Stimulated activated CD8-positive, alpha-beta memory T cell treated with anti-CD3 and anti-CD28 coated beads, Interleukin-4, amount 100 ng/mL, for 24 hours (primary cell): ENCODE measurements around the gene NPAS2.

Experiments used
- DNase-seq: peaks from one replicate; pipeline ENCODE4 v3.0.0-alpha.2; 2020; ENCODE audit warnings: low read depth

Gene NPAS2

DNA sequence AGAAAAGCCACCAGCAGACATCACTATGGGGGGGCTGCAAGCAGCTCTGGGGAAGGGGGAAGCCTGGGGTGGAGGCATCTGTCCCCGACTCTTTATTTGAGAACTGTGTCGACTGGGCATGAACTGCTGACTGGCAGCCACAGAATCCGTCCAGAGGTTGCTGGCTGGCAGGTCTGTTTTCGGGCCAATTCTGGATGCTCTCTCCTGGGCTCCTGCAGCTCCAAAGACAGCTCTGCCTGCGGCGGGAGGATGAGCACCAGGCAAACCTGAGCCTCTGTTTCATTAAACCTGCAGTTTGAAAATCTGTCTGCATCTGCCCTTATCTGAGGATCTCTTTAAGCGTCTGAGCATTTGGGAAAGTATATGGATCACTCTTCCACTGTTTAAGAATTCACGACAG is 147.8 kb downstream of the NPAS2 start:
- no peak for DNase-seq

GRCh38 chr2:100968146-100969145 is 148.5 kb downstream of the NPAS2 start:
- DNase-seq = no peak

DNA sequence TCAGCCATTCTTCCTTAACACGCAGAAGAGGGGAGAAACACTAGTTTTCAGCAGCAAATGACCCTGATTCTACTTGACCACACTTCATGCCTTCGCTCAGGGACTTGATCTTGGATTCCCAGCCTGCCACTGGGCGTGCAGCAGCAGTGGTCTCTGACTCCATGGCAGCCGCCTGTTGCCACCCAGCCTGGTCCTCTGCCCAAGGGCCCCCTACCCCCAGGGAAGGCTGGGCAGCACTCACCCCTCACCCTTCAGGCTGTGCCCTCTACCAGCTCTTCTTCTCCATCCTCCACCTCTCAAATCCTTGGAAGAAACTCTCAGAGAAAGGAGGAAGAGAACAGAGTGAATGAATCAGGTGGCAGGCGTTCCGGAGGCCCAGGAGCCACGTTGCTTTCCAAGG is 150.1 kb downstream of the NPAS2 start:
- DNase-seq = no peak

DNA sequence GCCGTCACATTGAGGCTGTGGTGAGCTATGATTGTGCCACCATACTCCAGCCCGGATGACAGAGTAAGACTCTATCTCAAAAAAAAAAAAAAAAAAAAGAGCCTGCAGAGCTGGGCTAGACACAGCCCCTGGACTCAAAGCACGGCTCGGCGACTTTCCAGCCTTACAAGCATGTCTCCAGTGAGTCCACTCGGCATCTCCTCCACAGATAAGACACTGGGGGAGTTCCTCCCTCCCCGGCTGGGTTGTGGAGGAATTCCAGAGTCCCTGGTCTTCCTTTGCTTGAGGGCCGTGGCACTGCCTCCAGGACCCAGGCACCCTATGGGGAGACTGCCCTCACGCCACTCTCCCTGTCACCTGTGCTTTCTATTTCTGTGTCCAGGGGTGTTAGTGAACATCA is 151.3 kb downstream of the NPAS2 start:
- DNase-seq = no peak

DNA sequence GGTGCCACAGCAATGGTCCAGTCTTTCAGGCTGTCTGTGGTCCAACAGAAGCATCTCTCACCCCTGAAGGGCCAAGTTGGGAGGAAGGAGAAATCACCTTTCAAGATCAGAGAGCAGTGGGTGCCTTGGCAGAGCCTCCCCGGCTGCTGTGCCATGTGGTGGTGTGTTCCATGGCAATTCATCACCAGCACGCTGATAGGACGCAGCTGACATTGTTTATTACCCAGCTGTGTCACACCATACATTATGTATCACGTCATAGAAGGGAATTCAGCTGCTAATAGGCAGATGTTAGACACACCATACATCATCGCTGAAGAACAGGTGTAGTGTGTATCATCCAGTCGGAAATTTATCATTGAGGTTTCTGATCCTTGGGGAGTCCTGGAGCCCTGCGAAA is 152.5 kb downstream of the NPAS2 start:
- no peak for DNase-seq

DNA sequence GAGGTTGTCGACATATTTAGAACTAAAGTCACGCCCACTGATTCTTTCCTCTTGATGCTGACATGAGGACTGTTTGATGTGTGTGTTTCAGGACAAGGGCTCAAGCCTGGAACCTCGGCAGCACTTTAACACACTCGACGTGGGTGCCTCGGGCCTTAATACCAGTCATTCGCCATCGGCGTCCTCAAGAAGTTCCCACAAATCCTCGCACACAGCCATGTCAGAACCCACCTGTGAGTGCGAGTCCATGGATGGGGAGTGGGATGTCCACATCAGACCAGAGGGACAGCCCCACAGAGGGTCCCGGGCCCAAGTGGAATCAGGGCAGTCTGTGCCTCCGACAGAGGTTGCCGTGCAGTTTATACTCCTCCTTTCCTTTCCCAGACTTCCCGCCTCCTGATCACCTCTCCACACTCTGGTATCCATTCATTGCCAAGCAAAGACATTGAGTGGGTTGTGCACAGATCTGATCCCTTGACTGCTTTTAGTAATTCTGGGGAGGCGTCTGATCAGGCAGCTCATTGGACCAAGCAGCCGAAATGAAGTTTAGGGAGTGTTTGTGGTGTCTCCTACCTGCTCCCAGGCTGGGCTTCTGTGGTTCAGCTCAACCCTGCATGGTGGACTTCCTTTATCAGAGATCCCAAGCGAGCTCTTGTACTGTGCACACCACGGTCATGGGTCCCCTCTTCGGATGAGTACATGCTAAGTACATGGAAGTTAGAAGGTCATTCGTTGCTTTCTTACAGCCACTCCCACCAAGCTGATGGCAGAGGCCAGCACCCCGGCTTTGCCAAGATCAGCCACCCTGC is 155.0 kb downstream of the NPAS2 start:
- no peak for DNase-seq

- DNase-seq = no peak
Measured at GRCh38 chr2:100975521-100975785, 155.5 kb downstream of the NPAS2 start.

DNA sequence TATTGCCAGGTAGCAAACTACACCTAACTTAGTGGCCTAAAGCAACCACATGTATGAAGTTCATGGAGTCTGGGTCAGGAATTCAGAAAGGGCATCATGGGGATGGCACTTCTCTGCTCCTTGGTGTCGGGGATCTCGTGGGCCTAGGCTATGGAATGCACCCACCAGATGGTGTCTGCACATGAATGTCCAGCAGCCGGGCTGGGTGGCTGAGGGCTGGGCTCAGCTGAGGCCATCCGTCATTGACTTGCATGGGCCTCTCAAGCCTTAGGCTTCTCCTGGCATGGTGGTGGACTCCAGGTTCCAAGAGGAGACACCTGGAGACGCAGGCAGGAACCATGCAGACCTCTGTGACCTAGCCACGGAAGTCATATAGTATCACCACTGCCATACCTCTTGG is 156.1 kb downstream of the NPAS2 start:
- DNase-seq = no peak

DNA sequence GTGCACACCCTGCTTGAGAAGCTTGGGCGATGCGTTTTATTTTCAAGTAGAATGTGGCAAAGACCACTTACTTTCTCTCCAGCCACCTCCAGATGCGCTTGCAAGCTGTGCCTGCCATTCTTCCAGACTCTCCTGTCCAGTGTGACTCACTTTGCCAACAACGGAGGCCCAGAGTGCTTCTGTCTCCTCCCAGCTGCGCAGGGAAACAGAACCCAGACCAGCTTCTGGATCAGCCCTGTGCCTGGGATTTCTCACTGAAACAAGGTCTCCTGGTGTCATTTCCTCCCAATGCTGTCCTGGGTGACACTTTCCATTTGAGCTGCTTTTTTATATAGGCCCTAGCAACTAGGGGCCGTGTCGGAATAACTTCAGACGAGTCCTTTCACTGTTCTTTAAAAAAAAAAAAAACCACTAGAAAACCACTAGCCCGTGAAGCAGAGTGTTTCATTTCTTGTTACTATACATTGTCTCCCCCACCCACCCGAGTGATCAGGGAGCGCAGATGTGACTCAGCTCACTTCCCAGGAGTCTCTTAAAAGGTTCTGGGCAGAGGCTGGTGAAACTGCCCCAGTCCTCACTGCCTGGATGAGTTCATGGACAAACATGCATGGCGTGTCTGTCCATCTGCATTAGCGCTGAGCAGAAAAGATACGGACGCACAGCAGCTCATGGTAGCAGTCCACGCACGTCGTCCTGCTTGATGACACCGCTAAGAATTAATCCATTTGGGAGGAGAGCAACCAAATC is 156.9 kb downstream of the NPAS2 start:
- DNase-seq = no peak

DNA sequence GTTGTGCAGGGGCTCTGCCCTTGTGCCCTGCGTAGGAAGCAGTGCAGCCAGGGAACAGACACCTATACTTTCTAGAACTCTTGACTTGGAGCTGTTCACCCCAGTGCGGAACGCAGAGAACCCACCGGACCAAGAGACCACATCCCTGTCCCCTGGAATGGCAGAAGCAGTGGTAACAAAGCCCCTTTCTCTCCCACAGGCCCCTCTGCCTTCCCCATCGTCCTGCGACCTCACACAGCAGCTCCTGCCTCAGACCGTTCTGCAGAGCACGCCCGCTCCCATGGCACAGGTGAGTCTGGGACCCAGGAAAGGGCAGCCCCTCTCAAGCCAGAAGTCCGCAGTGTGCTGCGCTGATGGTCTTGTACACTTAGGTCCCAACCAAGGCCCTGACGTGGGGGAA is 157.6 kb downstream of the NPAS2 start:
- no peak for DNase-seq

GRCh38 chr2:100978582-100979191 is 158.7 kb downstream of the NPAS2 start:
- DNase-seq = no peak

DNA sequence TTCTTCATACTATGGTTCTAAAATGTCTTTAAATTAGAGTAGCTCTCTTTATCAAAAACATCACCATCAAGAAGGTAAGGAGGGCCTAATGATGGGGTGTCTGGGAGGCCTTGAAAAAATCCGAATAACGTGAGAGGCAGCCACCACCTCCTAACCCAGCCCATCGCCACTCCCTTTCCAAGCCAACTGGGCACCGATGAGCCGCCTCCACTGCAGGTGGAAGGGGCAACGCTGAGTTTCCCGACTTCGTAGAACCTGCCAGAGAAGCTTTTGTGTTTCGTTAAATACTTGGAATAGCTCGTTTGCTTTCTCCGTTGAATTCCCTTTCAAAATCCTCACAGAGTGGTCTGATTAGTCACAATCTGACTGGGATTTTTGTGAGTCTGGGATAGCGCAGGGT is 160.1 kb downstream of the NPAS2 start:
- DNase-seq = no peak

DNA sequence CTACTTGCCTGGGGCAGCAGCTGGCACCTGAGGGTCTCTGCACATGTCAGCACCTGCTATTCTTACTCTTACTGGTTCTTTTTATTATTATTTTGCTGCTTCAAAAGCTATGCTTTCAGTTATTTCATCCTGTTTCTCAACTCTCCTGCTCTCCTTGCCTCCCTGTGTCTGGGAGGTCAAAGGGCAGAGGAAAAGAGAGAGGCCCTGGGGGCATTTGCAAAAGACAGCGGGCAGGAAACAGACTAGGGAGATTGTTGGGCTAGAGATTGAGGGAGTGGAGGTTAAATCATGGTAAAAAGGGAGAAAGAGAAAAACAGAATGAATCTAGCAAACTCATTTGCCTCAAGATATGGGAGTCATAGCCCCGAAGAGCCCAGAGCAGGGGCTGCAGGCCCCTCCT is 161.1 kb downstream of the NPAS2 start:
- DNase-seq = no peak

DNA sequence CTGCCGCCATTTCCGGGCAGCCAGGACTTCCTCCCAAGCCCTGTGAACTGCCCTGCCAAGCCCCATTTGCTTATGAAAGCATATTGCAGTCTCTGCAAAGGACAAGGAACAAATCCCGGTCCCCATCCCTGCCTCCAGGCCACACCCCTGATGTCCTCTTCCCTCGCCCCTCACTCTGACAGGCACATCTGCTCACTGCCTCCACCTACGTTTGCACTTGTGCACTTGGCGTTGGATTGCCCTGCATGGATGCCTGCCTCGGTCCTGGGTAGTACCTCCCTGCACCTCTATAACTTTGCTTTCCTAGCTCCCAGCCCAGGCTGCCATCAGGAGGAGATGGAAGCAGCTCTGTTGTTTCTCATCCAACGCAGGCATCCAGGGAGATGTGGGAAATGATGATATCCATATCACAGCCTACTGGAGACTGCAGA is 162.5 kb downstream of the NPAS2 start:
- DNase-seq = no peak

GRCh38 chr2:100983201-100983600 is 163.3 kb downstream of the NPAS2 start:
- DNase-seq = no peak

DNA sequence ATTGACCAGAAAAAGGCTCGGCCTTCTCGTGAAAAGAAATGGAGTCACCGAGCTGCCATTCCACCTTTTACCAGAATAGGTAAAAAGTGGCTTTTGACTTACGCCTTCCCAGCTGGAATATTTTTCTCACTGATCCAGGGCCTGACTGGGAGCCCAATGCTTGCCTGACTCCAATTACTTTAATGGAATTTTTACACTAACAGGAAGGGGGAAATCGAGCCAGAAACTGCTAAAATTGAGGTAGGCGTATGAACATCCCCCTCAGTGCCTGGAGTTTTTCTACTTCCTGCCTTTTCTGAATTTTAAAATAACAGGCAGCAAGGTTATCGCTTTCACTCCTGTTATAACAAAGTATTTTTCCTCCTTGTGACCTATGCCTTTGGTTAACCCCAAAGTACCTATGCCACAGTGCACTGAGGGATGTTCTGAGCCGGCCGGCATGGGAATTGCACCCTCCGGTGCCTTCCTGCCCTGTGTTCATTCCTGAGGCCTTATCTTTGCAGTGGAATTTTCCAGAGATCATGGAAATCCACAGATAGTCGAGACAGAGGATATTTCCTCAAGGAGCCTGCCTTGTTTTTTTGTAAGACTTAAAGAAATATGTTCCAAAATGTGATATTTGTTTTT is 163.9 kb downstream of the NPAS2 start:
- no peak for DNase-seq

DNA sequence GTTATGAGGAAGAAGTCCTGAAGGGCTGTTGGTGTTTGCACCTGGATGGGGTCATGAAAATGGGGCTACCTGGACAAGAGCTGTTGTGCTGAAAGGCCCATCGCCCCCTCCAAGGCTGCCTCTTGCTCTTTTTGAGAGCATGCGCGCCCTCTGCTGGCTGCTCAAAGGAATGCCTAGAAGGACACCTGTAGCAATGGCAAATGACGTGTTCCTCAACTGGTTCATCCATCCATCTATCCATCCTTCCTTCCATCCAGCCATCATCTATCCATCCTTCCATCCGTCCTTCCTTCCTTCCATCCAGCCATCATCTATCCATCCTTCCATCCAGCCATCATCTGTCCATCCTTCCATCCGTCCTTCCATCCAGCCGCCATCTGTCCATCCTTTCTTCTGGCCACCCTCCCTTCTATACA is 165.0 kb downstream of the NPAS2 start:
- peak; percentile 60 for DNase-seq

GRCh38 chr2:100986157-100986556 is 166.2 kb downstream of the NPAS2 start:
- no peak for DNase-seq

GRCh38 chr2:100987536-100987935 is 167.6 kb downstream of the NPAS2 start:
- DNase-seq = no peak

DNA sequence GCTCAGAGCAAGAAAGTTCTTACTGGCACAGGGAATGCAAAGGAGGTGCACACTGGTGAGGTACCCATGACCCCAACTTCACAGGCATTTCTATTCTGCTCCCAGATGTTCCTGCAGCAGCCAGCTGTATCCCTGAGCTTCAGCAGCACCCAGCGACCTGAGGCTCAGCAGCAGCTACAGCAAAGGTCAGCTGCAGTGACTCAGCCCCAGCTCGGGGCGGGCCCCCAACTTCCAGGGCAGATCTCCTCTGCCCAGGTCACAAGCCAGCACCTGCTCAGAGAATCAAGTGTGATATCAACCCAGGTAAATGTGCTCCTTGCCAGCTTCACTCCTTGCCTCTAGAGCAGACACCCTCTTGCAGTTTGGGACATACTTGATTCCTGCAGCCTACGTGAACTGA is 168.0 kb downstream of the NPAS2 start:
- no peak for DNase-seq

DNA sequence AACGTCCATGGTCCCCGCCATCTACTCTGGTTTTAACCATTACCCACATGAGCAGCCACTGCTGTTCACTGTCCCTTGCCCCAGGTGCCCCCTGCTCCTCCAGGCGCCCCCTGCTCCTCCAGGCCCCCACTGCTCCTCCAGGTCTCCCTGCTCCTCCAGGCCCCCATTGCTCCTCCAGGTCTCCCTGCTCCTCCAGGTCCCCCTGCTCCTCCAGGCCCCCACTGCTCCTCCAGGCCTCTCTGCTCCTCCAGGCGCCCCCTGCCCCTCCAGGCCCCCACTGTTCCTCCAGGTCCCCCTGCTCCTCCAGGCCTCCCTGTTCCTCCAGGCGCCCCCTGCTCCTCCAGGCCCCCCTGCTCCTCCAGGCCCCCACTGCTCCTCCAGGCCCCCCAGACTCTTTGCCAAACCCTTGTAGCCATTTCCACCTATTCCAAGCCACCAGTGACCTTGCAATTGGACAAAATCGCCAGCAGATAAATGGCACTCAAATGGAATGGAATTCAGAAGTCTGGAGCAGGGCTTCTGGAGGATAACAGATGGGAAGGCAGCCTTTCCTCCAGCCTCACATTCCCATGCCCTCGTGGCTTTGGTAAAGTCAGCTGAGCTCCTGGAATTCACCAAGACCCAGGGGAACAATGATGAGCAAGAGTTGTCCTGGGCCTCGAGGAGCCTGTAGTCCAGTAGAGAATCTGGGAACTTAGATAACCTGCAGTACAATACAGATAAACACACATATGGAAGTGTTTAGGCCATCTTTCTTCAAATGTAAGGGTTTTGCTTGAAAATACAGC is 168.9 kb downstream of the NPAS2 start:
- DNase-seq = no peak
